Neural crest cell (in vitro differentiated cells): Measurements from ENCODE around the gene GRIK2. TPM values are rescaled to one million over a fixed set of nuclear protein-coding genes. Genes with fewer than 3 reads are reported as not detected.

Experiments used
- DNase-seq: peaks from one replicate; pipeline ENCODE4 v3.0.0; 2021; ENCODE audit warnings: low read depth, mixed read lengths, low spot score
- H3K27ac Mint-ChIP-seq: one replicate; pipeline ENCODE4 v1.8.0; 2021; ENCODE audit warnings: mild to moderate bottlenecking, mixed read lengths; ENCODE audit not compliant: unreplicated experiment
- H3K27me3 Mint-ChIP-seq: 2 replicates; pipeline ENCODE4 v1.8.0; 2021; ENCODE audit warnings: low read depth, mild to moderate bottlenecking, mixed read lengths
- H3K36me3 Mint-ChIP-seq: 2 replicates; pipeline ENCODE4 v1.8.0; 2021; ENCODE audit warnings: low read depth, mild to moderate bottlenecking, mixed read lengths
- H3K4me1 Mint-ChIP-seq: 2 replicates; pipeline ENCODE4 v1.8.0; 2021; ENCODE audit warnings: mixed read lengths
- H3K4me3 Mint-ChIP-seq: one replicate; pipeline ENCODE4 v1.8.0; 2021; ENCODE audit warnings: mild to moderate bottlenecking, mixed read lengths
- H3K9me3 Mint-ChIP-seq: 2 replicates; pipeline ENCODE4 v1.8.0; 2021; ENCODE audit warnings: mixed read lengths
- total RNA-seq: library from RNA; stranded (reverse); gene quantifications from 2 replicates; pipeline ENCODE4 v1.2.1, GENCODE V29; 2021
- TF ChIP-seq, protein P1 (sequence below): fragments of 200-600 bp; sonication (generic); conservative IDR thresholded peaks from 2 replicates; pipeline ENCODE4 v1.5.0; 2021; ENCODE audit warnings: antibody characterized with exemption, mild to moderate bottlenecking

The GRIK2 gene
- total RNA-seq, 1 donor from 2014 or later: 10.5 TPM

DNA sequence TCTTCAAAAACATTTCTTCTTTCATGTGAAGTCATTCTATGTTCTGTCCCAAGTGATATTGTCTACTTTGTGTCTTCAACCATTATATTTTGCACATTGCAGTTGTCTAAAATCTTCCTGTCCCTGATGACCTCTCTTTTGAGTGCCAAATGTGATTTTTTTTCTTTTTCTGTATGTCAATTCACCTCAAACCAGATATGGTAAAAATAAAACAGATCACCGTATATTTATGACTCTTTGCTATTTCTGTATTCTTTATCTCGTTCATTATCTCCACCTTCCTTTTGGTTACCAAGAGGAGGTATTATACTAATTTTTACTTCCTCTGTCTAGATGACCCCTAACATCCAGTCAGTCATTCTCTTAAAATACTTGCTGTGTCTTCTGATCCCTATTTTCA is 165.2 kb downstream of the GRIK2 start:
- TF ChIP-seq, protein P1, sequence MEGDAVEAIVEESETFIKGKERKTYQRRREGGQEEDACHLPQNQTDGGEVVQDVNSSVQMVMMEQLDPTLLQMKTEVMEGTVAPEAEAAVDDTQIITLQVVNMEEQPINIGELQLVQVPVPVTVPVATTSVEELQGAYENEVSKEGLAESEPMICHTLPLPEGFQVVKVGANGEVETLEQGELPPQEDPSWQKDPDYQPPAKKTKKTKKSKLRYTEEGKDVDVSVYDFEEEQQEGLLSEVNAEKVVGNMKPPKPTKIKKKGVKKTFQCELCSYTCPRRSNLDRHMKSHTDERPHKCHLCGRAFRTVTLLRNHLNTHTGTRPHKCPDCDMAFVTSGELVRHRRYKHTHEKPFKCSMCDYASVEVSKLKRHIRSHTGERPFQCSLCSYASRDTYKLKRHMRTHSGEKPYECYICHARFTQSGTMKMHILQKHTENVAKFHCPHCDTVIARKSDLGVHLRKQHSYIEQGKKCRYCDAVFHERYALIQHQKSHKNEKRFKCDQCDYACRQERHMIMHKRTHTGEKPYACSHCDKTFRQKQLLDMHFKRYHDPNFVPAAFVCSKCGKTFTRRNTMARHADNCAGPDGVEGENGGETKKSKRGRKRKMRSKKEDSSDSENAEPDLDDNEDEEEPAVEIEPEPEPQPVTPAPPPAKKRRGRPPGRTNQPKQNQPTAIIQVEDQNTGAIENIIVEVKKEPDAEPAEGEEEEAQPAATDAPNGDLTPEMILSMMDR: no peak
- H3K27me3 Mint-ChIP-seq: no peaks in the 10 kb centered on the region
- no peak for DNase-seq
- H3K9me3 Mint-ChIP-seq: no peaks in the 10 kb centered on the region
- no peak overlapping the region for H3K27ac Mint-ChIP-seq
- H3K4me1 Mint-ChIP-seq: no peaks in the 10 kb centered on the region
- H3K36me3 Mint-ChIP-seq: no peaks in the 10 kb centered on the region
- no peak overlapping the region for H3K4me3 Mint-ChIP-seq

DNA sequence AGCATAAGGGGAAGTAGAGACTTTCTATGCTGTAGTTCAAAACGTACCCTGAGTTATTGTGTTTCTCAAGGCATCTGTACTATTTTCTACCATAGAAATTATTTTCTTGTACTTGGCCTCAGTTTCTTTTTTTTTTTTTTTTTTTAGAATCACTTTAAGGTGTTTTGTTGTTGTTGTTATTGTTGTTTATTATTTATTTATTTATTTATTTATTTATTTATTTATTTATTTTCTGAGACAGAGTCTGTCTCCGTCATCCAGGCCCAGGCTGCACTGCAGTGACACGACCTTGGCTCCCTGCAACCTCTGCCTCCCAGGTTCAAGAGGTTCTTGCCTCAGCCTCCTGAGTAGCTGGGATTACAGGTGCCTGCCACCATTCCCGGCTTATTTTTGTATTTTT is 179.1 kb downstream of the GRIK2 start:
- no peaks in the 10 kb centered on the region for H3K36me3 Mint-ChIP-seq
- no peak for DNase-seq
- H3K4me1 Mint-ChIP-seq: no peaks in the 10 kb centered on the region
- H3K9me3 Mint-ChIP-seq: no peaks in the 10 kb centered on the region
- TF ChIP-seq, protein P1: no peak
- no peak overlapping the region for H3K4me3 Mint-ChIP-seq
- H3K27me3 Mint-ChIP-seq: no peaks in the 10 kb centered on the region
- no peak overlapping the region for H3K27ac Mint-ChIP-seq

DNA sequence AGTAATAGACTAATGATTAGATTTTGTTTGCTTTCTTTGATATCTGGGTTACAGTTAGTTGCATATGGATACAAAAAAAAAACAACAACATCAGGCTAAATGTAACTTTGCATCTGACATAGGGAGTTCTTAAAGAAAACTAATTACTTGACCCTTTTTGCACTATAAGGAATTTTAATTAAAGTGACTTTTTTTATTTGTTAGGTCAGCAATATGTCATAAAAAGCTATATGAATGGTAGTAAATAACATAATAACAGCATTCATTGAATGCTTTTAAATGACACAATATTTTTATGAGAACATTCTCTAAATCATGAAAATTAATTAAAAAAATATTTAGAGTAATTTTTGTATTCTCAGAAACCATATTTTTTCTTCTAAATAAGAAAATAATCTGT is 183.6 kb downstream of the GRIK2 start:
- Mint-ChIP-seq H3K4me1 (no peaks in the 10 kb centered on the region), H3K27ac (no peak overlapping the region), H3K9me3 (peaks cover 3% of the 10 kb centered on the region), H3K36me3 (no peaks in the 10 kb centered on the region), H3K4me3 (no peak overlapping the region), H3K27me3 (no peaks in the 10 kb centered on the region)
- no peak for DNase-seq
- TF ChIP-seq, protein P1: no peak

DNA sequence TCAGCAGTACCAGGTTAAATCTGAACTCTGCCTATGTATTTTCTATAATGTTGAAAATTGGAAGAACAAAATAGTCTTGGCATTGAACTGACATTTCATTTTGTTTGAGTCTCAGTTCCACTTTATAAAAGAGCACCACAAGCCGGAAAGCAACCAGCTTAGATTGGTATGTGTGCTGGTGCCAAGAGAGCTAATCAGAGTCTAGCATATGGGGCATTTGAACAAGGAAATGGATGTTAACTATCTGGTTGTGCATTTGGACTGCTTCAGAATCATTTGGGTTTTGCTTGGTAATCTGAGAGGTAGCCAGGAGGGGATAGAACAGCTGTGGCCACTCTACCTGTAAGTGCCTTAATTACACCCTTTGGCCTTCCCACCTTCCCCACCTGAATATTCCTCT is 184.8 kb downstream of the GRIK2 start:
- Mint-ChIP-seq H3K9me3 (peaks cover 3% of the 10 kb centered on the region), H3K4me3 (no peak overlapping the region), H3K27ac (no peak overlapping the region), H3K27me3 (no peaks in the 10 kb centered on the region), H3K4me1 (peaks cover 10% of the 10 kb centered on the region), H3K36me3 (no peaks in the 10 kb centered on the region)
- TF ChIP-seq, protein P1: no peak
- no peak for DNase-seq

DNA sequence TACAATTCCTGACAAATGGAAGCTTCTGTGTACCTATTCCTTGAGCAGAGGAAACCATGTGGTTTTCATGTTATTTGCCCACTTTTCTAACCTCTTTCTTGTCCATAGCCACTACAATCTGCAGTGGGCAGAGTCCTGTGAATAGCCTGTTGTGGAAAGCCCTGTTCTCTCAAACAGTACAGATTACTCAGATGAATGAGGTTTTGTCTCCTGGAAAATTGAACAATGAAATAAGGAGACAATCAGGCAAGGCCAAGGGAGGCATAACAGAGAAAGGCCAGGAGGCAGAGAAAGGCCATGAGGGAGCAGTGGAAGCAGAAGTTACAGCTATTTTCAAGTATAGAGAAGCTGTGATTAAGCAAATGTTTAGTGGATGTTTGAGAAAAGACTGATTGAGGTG is 189.3 kb downstream of the GRIK2 start:
- H3K4me1 Mint-ChIP-seq: peaks cover 12% of the 10 kb centered on the region
- no peak overlapping the region for H3K4me3 Mint-ChIP-seq
- peak overlapping the region; percentile 2 for H3K27ac Mint-ChIP-seq
- peaks cover 3% of the 10 kb centered on the region for H3K9me3 Mint-ChIP-seq
- TF ChIP-seq, protein P1: no peak
- H3K36me3 Mint-ChIP-seq: no peaks in the 10 kb centered on the region
- DNase-seq: no peak
- no peaks in the 10 kb centered on the region for H3K27me3 Mint-ChIP-seq

DNA sequence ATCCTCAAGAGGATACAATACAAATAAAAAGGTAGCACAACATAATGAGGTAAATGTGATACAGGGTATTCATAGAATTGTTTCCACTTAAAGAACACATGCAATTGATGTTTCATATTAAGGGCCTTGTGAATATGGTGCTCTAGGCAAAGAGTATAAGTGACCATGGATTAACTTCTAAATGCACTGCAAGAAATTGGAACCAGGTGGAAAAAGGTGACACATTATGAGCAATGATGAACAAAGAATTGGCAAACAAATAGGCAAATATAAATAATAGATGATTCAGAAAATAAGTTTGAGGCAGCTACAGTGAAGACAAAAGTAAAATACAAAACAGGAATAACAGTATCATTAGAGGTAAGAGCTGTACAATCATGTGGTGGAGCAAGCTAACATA is 192.0 kb downstream of the GRIK2 start:
- H3K9me3 Mint-ChIP-seq: peaks cover 3% of the 10 kb centered on the region
- TF ChIP-seq, protein P1: no peak
- no peak overlapping the region for H3K4me3 Mint-ChIP-seq
- H3K36me3 Mint-ChIP-seq: no peaks in the 10 kb centered on the region
- H3K27me3 Mint-ChIP-seq: no peaks in the 10 kb centered on the region
- H3K27ac Mint-ChIP-seq: no peak overlapping the region
- DNase-seq: no peak
- H3K4me1 Mint-ChIP-seq: peaks cover 12% of the 10 kb centered on the region
